Adrenal gland (tissue), 5 donors: ENCODE results near the gene ST3GAL3.

Experiments
- POLR2A ChIP-seq, 2 donors: fragments of 450-650 bp; IDR thresholded peaks; one replicate each; pipeline ENCODE4 v1.6.1; 2017; ENCODE audit warnings: antibody characterized with exemption in 2 of 2, mild to moderate bottlenecking in 2 of 2, moderate library complexity in 1 of 2
- TF ChIP-seq, protein P1 (sequence below), 6 experiments: fragments of 450-650 bp in 4 of 6; fragments of 200-600 bp in 2 of 6; sonication (generic) in 1 of 6; IDR thresholded peaks; 1 replicate in 5 of 6; 2 replicates in 1 of 6; pipeline versions ENCODE4 v1.5.1 to v1.8.0; 2016 to 2021; ENCODE audit warnings: antibody characterized with exemption in 6 of 6, mild to moderate bottlenecking in 2 of 6, moderate library complexity in 1 of 6
- donor health status: DM: no; HTN: no; CAD: no.

- TF ChIP-seq, protein P1, sequence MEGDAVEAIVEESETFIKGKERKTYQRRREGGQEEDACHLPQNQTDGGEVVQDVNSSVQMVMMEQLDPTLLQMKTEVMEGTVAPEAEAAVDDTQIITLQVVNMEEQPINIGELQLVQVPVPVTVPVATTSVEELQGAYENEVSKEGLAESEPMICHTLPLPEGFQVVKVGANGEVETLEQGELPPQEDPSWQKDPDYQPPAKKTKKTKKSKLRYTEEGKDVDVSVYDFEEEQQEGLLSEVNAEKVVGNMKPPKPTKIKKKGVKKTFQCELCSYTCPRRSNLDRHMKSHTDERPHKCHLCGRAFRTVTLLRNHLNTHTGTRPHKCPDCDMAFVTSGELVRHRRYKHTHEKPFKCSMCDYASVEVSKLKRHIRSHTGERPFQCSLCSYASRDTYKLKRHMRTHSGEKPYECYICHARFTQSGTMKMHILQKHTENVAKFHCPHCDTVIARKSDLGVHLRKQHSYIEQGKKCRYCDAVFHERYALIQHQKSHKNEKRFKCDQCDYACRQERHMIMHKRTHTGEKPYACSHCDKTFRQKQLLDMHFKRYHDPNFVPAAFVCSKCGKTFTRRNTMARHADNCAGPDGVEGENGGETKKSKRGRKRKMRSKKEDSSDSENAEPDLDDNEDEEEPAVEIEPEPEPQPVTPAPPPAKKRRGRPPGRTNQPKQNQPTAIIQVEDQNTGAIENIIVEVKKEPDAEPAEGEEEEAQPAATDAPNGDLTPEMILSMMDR (IDR thresholded peaks at IDR 0.05): no peak
- no peak for TF ChIP-seq POLR2A (IDR thresholded peaks at IDR 0.05)
These were observed 248.9 kb downstream of the ST3GAL3 start for GRCh38 chr1:43956234-43956633.
